GDM1 (cell line): ENCODE data around the gene USP24.
"Not testable (repeated sequence)": the region's sequence is repeated elsewhere in the genome, so short reads cannot be mapped to it uniquely, and the experiment has no call there.

ENCODE experiments used
- DNase-seq: peaks from one replicate; lab custom pipeline; 2025; lab: John Stamatoyannopoulos, UW

Gene USP24

GRCh38 chr1:55199735-55200134 is 15.4 kb downstream of the USP24 start:
- not testable (repeated sequence) for DNase-seq

DNA sequence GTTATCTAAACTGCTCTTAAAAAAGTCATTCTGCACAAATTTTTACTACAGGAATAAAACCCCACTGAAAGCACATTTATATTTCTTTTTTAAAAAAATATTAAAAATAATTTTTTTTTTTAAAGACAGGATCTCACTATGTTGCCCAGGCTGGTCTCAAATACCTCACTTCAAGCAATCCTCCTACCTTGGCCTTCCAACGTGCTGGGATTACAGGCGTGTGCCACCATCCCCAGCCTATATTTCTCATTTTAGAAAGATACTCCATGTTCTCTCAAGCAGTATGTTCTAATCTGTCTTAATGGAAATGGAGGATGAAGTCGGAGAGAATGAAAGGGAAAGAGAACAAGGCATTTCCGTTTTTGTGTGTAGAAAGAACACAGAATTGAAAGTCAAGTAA is 17.1 kb downstream of the USP24 start:
- DNase-seq, result no peak

DNA sequence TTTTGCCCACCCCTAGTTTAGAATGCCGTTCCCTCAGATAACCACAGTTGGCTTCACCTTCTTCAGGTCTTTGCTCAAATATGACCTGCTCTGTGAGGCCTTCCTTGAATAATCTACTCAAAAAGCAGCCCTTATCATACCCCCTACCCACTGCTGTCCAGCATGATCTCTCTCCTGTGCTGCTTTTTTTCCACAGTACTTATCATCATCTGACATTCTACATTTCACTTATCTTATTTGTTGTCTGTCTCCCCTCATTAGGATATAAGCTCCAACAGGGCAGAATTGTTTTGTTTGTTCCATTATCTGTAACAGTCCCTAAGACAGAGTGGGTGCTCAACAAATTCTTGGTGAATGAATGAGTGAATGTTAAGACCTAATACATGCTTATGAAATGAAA is 18.1 kb downstream of the USP24 start:
- DNase-seq, result no peak

GRCh38 chr1:55196433-55197035 is 18.6 kb downstream of the USP24 start:
- no peak for DNase-seq

DNA sequence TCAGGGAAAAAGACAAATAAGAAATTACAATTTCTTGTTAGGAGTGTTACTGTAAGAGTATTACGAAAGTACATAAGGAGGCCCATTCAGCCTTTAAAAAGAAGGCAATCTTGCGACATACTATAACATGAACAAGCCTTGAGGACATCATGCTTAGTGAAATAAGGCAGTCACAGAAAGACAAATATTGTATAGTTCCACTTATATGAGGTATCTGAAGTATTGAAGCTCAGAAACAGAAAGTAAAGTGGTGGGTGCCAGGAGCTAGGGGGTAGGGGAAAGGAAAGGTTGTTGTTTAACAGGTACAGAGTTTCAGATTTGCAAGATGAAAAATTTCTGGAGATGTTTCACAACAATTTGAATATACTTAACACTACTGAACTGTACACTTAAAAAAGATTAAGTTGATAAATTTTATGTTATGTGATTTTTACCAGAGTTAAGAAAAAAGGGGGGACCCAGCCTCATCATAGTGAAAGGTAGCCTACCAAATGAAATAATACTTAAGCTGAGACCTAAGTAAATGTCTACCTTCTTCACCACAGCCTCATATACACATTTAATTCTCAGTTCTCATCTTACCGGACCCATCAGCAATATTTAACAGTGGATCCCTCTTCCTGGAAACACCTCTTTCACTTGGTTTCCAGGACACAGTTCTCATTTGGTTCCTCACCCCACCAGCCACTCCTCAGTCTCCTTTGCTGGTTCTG is 19.5 kb downstream of the USP24 start:
- DNase-seq, result no peak

GRCh38 chr1:55194851-55195250 is 20.3 kb downstream of the USP24 start:
- no peak for DNase-seq

- no peak for DNase-seq
These were observed 23.1 kb downstream of the USP24 start for GRCh38 chr1:55192093-55192492.

- not testable (repeated sequence) for DNase-seq
These were observed 23.8 kb downstream of the USP24 start for GRCh38 chr1:55191219-55191952.

DNA sequence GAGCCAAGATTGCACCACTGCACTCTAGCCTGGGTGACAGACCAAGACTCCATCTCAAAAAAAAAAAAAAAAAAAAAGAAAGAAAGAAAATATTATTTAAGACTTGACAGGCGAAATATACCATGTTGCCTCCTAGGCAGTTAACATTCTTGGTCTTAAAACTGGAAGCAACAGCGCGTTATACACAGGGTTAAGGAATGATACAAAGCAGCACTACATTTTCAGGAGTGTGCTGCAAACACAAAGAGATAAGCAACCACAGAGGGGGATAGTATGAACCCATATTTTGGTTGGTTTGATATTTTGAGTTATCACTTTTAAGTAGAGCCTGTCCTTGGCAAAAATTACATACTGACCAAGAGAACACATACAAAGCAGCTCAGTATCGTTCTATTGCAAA is 25.1 kb downstream of the USP24 start:
- DNase-seq, result no peak

DNA sequence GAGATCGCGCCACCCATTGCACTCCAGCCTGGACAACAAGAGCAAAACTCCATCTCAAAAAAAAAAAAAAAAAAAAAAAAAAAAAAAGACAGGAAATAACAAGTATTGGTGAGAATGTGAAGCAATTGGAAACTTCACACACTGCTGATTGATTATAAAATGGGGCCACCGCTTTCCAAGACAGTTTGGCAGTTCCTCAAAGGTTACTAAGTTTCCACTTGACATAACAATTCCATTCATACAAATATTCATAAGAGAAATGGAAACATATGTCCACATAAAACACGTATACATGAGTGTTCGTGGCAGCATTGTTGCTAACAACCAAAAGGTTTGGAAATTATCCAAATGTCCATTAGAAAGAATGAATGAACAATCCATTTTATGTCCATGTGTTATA is 26.3 kb downstream of the USP24 start:
- DNase-seq, result no peak

- DNase-seq, result no peak
These were observed 29.3 kb downstream of the USP24 start for GRCh38 chr1:55185832-55186231.

DNA sequence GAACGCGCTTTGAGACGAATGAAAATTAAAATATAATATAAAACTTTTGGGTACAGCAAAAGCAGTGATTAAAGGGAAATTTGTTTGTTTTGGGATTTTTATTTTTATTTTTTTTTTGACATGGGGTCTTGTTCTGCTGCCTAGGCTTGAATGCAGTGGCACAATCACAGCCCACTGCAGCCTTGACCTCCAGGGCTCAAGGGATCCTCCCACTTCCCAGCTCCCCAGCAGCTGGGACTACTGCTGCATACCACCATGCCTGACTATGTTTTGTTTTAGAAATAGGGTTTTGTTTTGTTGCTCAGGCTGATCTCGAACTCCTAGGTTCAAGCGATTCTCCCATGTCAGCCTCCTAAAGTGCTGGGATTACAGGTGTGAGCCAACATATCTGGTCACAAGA is 30.3 kb downstream of the USP24 start:
- DNase-seq, result no peak

DNA sequence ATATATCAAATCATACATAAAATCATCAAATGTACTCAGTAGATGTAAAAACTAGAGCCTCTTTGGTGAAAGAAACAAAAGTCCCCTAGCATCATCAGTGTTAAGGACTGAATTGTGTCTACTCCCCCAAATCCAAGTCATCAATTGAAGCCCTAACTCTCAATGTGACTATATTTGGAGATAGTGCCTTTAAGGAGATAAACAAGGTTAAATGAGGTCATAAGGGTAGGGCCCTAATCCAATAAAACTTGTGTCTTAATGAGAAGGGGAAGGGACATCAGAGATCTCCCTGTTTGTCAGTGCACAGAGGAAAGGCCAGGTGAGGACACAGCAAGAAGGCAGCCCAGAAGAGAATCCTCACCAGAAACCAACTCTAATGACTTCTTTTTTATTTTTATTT is 33.5 kb downstream of the USP24 start:
- no peak for DNase-seq

GRCh38 chr1:55180075-55180670 is 35.0 kb downstream of the USP24 start:
- no peak for DNase-seq

DNA sequence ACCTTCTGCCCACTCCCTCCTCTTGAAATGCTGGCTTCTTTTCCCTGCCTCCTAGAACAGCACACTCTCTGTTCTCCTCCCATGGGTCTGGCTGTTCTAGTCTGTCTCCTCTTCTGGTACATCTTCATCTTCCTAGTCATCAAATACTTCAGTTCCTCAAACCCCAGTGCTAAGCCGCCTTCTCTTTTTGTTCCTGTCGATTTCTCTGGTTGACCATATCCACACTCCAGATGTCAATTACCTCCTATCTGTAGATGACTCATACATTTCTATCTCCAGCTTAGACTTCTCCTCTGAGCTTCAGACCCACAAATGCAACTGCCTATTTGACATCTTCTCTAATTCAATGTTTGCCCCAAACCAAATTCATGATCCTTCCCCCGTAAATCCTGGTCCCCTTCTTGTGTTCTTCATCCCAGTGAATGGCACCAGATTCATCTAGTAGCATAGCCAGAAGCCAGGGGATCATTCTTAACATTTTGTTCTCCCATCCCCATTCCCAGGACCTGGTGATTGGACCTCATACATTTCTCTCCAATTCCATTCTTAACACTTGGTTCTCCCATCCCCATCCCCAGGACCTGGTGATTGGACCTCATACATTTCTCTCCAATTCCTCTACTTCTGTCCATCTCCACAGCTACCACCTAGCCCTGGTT is 35.9 kb downstream of the USP24 start:
- DNase-seq, result peak; percentile 35

GRCh38 chr1:55172687-55173086 is 42.5 kb downstream of the USP24 start:
- no peak for DNase-seq

- no peak for DNase-seq
These were observed 42.9 kb downstream of the USP24 start for GRCh38 chr1:55172272-55172671.

GRCh38 chr1:55171694-55172093 is 43.5 kb downstream of the USP24 start:
- no peak for DNase-seq

GRCh38 chr1:55170426-55170825 is 44.7 kb downstream of the USP24 start:
- DNase-seq, result no peak

- DNase-seq, result no peak
These were observed 46.0 kb downstream of the USP24 start for GRCh38 chr1:55169126-55169525.

DNA sequence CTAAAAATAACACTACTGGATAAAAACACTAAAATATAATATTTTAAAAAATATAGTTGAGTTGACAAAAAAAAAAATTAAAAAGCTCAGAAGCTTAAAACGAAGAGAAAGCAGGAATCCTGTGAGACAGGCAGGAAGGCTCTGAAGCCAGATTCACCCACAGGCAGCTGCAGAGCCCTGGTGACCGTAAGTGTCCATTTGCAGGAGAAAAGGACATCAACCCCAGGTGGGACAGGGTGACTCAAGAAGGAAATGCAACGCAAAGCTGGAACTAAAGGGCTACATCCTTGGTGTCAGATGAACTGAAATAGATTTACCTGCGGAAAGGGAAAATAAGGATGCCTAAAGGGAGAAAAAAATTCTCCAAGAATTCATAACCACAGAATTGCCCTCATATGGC is 46.8 kb downstream of the USP24 start:
- no peak for DNase-seq

GRCh38 chr1:55167224-55167871 is 47.8 kb downstream of the USP24 start:
- no peak for DNase-seq
